WTC11 (cell line): ENCODE data around the gene SAMD8. TPM values are rescaled to one million over a fixed set of nuclear protein-coding genes. Genes with fewer than 3 reads are reported as not detected.

Experiments used
- ATAC-seq: fragments of 200-7000 bp; cut with Tn5 transposase; 2 replicates; pipeline ENCODE4 v1.10.0; 2021; ENCODE audit warnings: mild to moderate bottlenecking, moderate library complexity
- CTCF ChIA-PET: fragments of 300-600 bp; sonication (Branson Sonifier 250); formaldehyde crosslinking; loops from one replicate; lab custom pipeline; 2021; ENCODE audit warnings: antibody characterized with exemption; lab: Charles Lee
- POLR2A ChIA-PET: fragments of 350-600 bp; sonication (Branson Sonifier 250); formaldehyde crosslinking; loops from one replicate; lab custom pipeline; 2021; ENCODE audit warnings: antibody characterized with exemption; lab: Charles Lee
- DNase-seq: peaks from one replicate; pipeline ENCODE4 v3.0.0; 2021; ENCODE audit warnings: low spot score
- H3K27ac Mint-ChIP-seq: 2 replicates; pipeline ENCODE4 v1.8.0; 2021; ENCODE audit warnings: mixed read lengths
- H3K27me3 Mint-ChIP-seq: 2 replicates; pipeline ENCODE4 v1.8.0; 2021; ENCODE audit warnings: low read depth, mild to moderate bottlenecking, moderate library complexity, mixed read lengths
- H3K36me3 Mint-ChIP-seq: 2 replicates; pipeline ENCODE4 v1.8.0; 2021; ENCODE audit warnings: mixed read lengths
- H3K4me1 Mint-ChIP-seq: 2 replicates; pipeline ENCODE4 v1.8.0; 2022; ENCODE audit warnings: mixed read lengths
- H3K4me3 Mint-ChIP-seq: 2 replicates; pipeline ENCODE4 v1.8.0; 2021; ENCODE audit warnings: mild to moderate bottlenecking, moderate library complexity, mixed read lengths
- H3K9me3 Mint-ChIP-seq: 2 replicates; pipeline ENCODE4 v1.8.0; 2021; ENCODE audit warnings: mixed read lengths
- IRF2 ChIP-seq: sonication (generic); formaldehyde crosslinking; IDR thresholded peaks from 2 replicates; pipeline ENCODE4 v1.8.0; 2022; ENCODE audit warnings: low read depth, missing genetic modification reagents, borderline replicate concordance
- MYBL2 ChIP-seq: sonication (generic); formaldehyde crosslinking; IDR thresholded peaks from 2 replicates; pipeline ENCODE4 v1.8.1; 2023; ENCODE audit warnings: mild to moderate bottlenecking, moderate library complexity, missing genetic modification reagents
- NR2C2 ChIP-seq: sonication (generic); formaldehyde crosslinking; IDR thresholded peaks from 2 replicates; pipeline ENCODE4 v1.8.0; 2022; ENCODE audit warnings: mild to moderate bottlenecking, missing genetic modification reagents
- TEAD1 ChIP-seq: sonication (generic); formaldehyde crosslinking; IDR thresholded peaks from 2 replicates; pipeline ENCODE4 v1.8.0; 2022; ENCODE audit warnings: mild to moderate bottlenecking, missing genetic modification reagents
- TEAD4 ChIP-seq: sonication (generic); formaldehyde crosslinking; IDR thresholded peaks from 2 replicates; pipeline ENCODE4 v1.8.0; 2022; ENCODE audit warnings: mild to moderate bottlenecking, missing genetic modification reagents
- ZNF138 ChIP-seq: sonication (generic); formaldehyde crosslinking; conservative IDR thresholded peaks from 2 replicates; pipeline ENCODE4 v1.8.1; 2022; ENCODE audit warnings: mild to moderate bottlenecking, moderate library complexity, missing genetic modification reagents
- ZNF317 ChIP-seq: sonication (generic); formaldehyde crosslinking; IDR thresholded peaks from 2 replicates; pipeline ENCODE4 v1.8.1; 2023; ENCODE audit warnings: low read depth, mild to moderate bottlenecking, moderate library complexity, missing genetic modification reagents, borderline replicate concordance
- total RNA-seq: library from RNA; stranded (reverse); gene quantifications from 3 replicates; pipeline ENCODE4 v1.2.3, GENCODE V29; 2021
- TF ChIP-seq, protein P1 (sequence below): sonication (generic); formaldehyde crosslinking; IDR thresholded peaks from 2 replicates; pipeline ENCODE4 v1.8.1; 2023; ENCODE audit warnings: mild to moderate bottlenecking, missing genetic modification reagents
- TF ChIP-seq, protein P2 (sequence below): sonication (generic); formaldehyde crosslinking; IDR thresholded peaks from 2 replicates; pipeline ENCODE4 v1.8.0; 2023; ENCODE audit warnings: missing genetic modification reagents
- TF ChIP-seq, protein P3 (sequence below): fragments of 250-450 bp; sonication (Bioruptor Pico); IDR thresholded peaks from 2 replicates; pipeline ENCODE4 v1.9.0; 2021; ENCODE audit warnings: mild to moderate bottlenecking, borderline replicate concordance
- TF ChIP-seq, protein P4 (sequence below): sonication (generic); formaldehyde crosslinking; IDR thresholded peaks from 2 replicates; pipeline ENCODE4 v1.8.1; 2022; ENCODE audit warnings: mild to moderate bottlenecking, missing genetic modification reagents, moderate library complexity, borderline replicate concordance
- TF ChIP-seq, protein P5 (sequence below): fragments of 250-450 bp; sonication (Bioruptor Pico); IDR thresholded peaks from 2 replicates; pipeline ENCODE4 v1.9.0; 2021; ENCODE audit warnings: moderate library complexity, mild to moderate bottlenecking, inconsistent platforms, borderline replicate concordance
- TF ChIP-seq, protein P6 (sequence below): sonication (generic); formaldehyde crosslinking; IDR thresholded peaks from 2 replicates; pipeline ENCODE4 v1.8.1; 2023; ENCODE audit warnings: mild to moderate bottlenecking, missing genetic modification reagents, moderate library complexity
- TF ChIP-seq, protein P7 (sequence below): fragments of 250-450 bp; sonication (Bioruptor Pico); IDR thresholded peaks from 2 replicates; pipeline ENCODE4 v2.1.2; 2022; ENCODE audit warnings: mild to moderate bottlenecking, moderate library complexity

Gene SAMD8
- total RNA-seq, 1 experiment from 2014 or later, result 23.0 TPM

DNA sequence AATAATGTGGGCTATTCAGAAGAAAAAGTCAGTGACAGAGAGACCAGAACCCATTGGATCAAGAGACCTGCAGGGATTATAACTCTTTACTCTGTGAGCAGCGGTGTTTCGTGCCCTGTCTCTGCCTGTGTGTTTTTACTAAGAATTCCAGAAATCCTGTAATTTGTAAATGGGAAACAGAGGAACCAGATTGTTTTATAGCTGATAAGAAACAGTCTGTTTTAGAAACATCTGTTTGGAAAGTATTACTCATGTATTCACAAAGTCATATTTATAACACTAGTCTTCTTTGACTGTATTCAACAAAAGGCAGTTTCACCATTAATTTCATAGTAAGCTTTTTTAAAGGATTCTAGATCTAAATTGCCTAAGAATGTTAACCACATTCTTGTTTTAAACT, 69.1 kb downstream of the SAMD8 start:
- POLR2A ChIA-PET, result no interaction called here

DNA sequence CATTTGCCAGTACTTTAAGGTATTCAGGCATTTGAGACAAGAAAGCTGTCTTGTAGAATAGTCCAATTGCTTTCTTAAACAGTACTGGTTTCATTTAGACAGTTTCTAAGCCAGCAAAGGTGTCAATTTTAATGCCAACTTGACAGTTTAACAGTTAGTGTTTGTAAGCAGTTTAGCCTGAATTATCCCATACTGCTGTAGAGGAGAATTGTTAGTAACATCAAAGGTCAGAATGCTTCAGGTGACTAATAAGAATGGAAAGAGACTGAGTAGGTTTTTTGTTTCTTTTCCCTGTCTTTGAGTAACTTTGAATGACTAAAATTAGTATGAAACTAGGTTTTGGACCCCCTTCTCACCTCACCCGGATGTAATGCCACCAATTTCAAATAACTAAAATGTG, 69.6 kb downstream of the SAMD8 start:
- H3K4me1 Mint-ChIP-seq, result peaks cover 9% of the 10 kb centered on the region
- no peak for ATAC-seq
- no peak for DNase-seq
- no peaks in the 10 kb centered on the region for H3K27me3 Mint-ChIP-seq
- H3K36me3 Mint-ChIP-seq, result peaks cover 14% of the 10 kb centered on the region; the same call in 1 of the 2 replicates
- CTCF ChIA-PET, result no interaction called here
- H3K27ac Mint-ChIP-seq, result no peak overlapping the region
- no peaks in the 10 kb centered on the region for H3K9me3 Mint-ChIP-seq
- H3K4me3 Mint-ChIP-seq, result no peak overlapping the region
- POLR2A ChIA-PET, result no interaction called here
- TF ChIP-seq TEAD4 (CRISPR knock-in tag), result no peak

More for the DNA sequence above, 69.1 kb downstream of the SAMD8 start:
- Mint-ChIP-seq H3K9me3 (no peaks in the 10 kb centered on the region), H3K4me3 (no peak overlapping the region), H3K27me3 (no peaks in the 10 kb centered on the region), H3K4me1 (peaks cover 4% of the 10 kb centered on the region), H3K27ac (no peak overlapping the region), H3K36me3 (peaks cover 14% of the 10 kb centered on the region; the same call in 1 of the 2 replicates)
- TF ChIP-seq, protein P1, sequence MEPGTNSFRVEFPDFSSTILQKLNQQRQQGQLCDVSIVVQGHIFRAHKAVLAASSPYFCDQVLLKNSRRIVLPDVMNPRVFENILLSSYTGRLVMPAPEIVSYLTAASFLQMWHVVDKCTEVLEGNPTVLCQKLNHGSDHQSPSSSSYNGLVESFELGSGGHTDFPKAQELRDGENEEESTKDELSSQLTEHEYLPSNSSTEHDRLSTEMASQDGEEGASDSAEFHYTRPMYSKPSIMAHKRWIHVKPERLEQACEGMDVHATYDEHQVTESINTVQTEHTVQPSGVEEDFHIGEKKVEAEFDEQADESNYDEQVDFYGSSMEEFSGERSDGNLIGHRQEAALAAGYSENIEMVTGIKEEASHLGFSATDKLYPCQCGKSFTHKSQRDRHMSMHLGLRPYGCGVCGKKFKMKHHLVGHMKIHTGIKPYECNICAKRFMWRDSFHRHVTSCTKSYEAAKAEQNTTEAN, result no peak
- no peak for TF ChIP-seq ZNF317 (CRISPR knock-in tag)
- no peak for TF ChIP-seq IRF2 (CRISPR knock-in tag)
- TF ChIP-seq, protein P2, sequence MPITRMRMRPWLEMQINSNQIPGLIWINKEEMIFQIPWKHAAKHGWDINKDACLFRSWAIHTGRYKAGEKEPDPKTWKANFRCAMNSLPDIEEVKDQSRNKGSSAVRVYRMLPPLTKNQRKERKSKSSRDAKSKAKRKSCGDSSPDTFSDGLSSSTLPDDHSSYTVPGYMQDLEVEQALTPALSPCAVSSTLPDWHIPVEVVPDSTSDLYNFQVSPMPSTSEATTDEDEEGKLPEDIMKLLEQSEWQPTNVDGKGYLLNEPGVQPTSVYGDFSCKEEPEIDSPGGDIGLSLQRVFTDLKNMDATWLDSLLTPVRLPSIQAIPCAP (CRISPR knock-in tag), result no peak
- TF ChIP-seq, protein P3, sequence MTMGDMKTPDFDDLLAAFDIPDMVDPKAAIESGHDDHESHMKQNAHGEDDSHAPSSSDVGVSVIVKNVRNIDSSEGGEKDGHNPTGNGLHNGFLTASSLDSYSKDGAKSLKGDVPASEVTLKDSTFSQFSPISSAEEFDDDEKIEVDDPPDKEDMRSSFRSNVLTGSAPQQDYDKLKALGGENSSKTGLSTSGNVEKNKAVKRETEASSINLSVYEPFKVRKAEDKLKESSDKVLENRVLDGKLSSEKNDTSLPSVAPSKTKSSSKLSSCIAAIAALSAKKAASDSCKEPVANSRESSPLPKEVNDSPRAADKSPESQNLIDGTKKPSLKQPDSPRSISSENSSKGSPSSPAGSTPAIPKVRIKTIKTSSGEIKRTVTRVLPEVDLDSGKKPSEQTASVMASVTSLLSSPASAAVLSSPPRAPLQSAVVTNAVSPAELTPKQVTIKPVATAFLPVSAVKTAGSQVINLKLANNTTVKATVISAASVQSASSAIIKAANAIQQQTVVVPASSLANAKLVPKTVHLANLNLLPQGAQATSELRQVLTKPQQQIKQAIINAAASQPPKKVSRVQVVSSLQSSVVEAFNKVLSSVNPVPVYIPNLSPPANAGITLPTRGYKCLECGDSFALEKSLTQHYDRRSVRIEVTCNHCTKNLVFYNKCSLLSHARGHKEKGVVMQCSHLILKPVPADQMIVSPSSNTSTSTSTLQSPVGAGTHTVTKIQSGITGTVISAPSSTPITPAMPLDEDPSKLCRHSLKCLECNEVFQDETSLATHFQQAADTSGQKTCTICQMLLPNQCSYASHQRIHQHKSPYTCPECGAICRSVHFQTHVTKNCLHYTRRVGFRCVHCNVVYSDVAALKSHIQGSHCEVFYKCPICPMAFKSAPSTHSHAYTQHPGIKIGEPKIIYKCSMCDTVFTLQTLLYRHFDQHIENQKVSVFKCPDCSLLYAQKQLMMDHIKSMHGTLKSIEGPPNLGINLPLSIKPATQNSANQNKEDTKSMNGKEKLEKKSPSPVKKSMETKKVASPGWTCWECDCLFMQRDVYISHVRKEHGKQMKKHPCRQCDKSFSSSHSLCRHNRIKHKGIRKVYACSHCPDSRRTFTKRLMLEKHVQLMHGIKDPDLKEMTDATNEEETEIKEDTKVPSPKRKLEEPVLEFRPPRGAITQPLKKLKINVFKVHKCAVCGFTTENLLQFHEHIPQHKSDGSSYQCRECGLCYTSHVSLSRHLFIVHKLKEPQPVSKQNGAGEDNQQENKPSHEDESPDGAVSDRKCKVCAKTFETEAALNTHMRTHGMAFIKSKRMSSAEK, result no peak
- TF ChIP-seq, protein P4, sequence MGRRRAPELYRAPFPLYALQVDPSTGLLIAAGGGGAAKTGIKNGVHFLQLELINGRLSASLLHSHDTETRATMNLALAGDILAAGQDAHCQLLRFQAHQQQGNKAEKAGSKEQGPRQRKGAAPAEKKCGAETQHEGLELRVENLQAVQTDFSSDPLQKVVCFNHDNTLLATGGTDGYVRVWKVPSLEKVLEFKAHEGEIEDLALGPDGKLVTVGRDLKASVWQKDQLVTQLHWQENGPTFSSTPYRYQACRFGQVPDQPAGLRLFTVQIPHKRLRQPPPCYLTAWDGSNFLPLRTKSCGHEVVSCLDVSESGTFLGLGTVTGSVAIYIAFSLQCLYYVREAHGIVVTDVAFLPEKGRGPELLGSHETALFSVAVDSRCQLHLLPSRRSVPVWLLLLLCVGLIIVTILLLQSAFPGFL, result no peak
- TF ChIP-seq, protein P5, sequence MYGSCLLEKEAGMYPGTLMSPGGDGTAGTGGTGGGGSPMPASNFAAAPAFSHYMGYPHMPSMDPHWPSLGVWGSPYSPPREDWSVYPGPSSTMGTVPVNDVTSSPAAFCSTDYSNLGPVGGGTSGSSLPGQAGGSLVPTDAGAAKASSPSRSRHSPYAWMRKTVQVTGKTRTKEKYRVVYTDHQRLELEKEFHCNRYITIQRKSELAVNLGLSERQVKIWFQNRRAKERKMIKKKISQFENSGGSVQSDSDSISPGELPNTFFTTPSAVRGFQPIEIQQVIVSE (CRISPR knock-in tag), result no peak
- TF ChIP-seq NR2C2 (CRISPR knock-in tag), result no peak
- TF ChIP-seq, protein P6, sequence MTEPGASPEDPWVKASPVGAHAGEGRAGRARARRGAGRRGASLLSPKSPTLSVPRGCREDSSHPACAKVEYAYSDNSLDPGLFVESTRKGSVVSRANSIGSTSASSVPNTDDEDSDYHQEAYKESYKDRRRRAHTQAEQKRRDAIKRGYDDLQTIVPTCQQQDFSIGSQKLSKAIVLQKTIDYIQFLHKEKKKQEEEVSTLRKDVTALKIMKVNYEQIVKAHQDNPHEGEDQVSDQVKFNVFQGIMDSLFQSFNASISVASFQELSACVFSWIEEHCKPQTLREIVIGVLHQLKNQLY (CRISPR knock-in tag), result no peak
- TF ChIP-seq, protein P7, sequence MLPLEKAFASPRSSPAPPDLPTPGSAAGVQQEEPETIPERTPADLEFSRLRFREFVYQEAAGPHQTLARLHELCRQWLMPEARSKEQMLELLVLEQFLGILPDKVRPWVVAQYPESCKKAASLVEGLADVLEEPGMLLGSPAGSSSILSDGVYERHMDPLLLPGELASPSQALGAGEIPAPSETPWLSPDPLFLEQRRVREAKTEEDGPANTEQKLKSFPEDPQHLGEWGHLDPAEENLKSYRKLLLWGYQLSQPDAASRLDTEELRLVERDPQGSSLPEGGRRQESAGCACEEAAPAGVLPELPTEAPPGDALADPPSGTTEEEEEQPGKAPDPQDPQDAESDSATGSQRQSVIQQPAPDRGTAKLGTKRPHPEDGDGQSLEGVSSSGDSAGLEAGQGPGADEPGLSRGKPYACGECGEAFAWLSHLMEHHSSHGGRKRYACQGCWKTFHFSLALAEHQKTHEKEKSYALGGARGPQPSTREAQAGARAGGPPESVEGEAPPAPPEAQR (CRISPR knock-in tag), result no peak
- TF ChIP-seq MYBL2 (CRISPR knock-in tag), result no peak
- no peak for TF ChIP-seq TEAD1
- no peak for TF ChIP-seq ZNF138
- CTCF ChIA-PET, result no interaction called here
- DNase-seq, result no peak
- no peak for ATAC-seq
